Stomach smooth muscle (tissue), 2 donors: ENCODE results near the gene TRHDE.
"Not testable (repeated sequence)": the region's sequence is repeated elsewhere in the genome, so short reads cannot be mapped to it uniquely, and the experiment has no call there.

Source experiments
- H3K27ac ChIP-seq: one replicate; pipeline ENCODE4 v1.7.0; 2013; ENCODE audit warnings: mild to moderate bottlenecking, low read length, inconsistent platforms
- H3K27me3 ChIP-seq, 2 donors: one replicate each; pipeline ENCODE4 v1.7.0; 2013; ENCODE audit warnings: low read length in 2 of 2; ENCODE audit not compliant: insufficient read depth in 2 of 2, control insufficient read depth in 1 of 2
- H3K36me3 ChIP-seq, 2 donors: one replicate each; pipeline ENCODE4 v1.7.0; 2013; ENCODE audit warnings: low read length in 2 of 2; ENCODE audit not compliant: control insufficient read depth in 2 of 2, insufficient read depth in 2 of 2
- H3K4me1 ChIP-seq: one replicate; pipeline ENCODE4 v1.7.0; 2013; ENCODE audit warnings: low read length; ENCODE audit not compliant: control insufficient read depth, insufficient read depth
- H3K4me3 ChIP-seq, 2 donors: one replicate each; pipeline ENCODE4 v1.7.0; 2013; ENCODE audit warnings: low read length in 2 of 2
- H3K9ac ChIP-seq, 2 donors: one replicate each; pipeline ENCODE4 v1.7.0; 2013; ENCODE audit warnings: low read length in 2 of 2, mild to moderate bottlenecking in 1 of 2
- H3K9me3 ChIP-seq, 2 donors: one replicate each; pipeline ENCODE4 v1.7.0; 2013; ENCODE audit warnings: low read length in 2 of 2; ENCODE audit not compliant: control insufficient read depth in 2 of 2
- donor health status: healthy.
- donor health status: Pancreatic carcinoma.

Gene TRHDE

DNA sequence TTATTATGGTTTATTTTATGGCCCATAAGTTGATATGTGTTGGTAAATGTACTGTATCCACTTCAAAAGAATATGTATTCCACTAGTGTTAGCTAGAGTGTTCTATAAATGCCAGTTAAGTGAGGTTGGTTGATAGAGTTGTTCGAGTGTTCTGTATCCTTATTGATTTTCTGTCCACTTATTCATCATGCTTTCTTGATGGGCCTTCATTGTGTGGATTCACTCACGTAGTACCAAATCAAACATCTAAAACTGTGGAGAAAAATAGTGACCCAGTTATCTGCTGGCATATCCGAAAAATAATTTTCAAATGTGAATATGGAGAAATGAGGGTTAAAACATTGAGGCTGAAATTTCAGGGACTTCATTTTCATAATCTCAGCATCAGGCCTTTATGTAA lies 230.4 kb downstream of the TRHDE start:
- H3K9ac ChIP-seq = no peak overlapping the region
- no peaks in the 10 kb centered on the region for H3K27me3 ChIP-seq
- no peak overlapping the region for H3K4me3 ChIP-seq
- no peaks in the 10 kb centered on the region for H3K36me3 ChIP-seq
- H3K4me1 ChIP-seq = no peaks in the 10 kb centered on the region
- no peak overlapping the region for H3K27ac ChIP-seq
- no peaks in the 10 kb centered on the region for H3K9me3 ChIP-seq

DNA sequence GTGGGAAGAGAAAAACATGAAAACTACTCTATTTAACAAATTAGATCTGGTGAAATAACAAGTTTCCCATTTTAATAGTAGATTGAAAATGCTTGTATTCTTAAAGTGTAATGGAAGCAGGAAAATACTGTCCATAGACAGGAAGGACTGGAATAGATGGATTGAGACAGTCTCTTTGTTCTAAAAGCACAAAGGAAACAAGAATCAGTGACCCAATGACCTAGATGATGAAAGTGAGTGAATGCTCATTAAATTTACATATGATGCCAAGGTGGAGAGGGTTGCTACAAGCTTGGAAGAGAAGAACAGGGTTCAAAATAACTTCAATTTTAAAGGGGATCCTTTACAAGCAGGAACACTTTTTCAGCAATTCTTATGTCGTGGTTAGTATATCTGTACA lies 233.1 kb downstream of the TRHDE start:
- Histone ChIP-seq H3K4me1 (no peaks in the 10 kb centered on the region), H3K36me3 (no peaks in the 10 kb centered on the region), H3K9ac (no peak overlapping the region), H3K9me3 (no peaks in the 10 kb centered on the region), H3K4me3 (no peak overlapping the region), H3K27ac (no peak overlapping the region), H3K27me3 (no peaks in the 10 kb centered on the region)

DNA sequence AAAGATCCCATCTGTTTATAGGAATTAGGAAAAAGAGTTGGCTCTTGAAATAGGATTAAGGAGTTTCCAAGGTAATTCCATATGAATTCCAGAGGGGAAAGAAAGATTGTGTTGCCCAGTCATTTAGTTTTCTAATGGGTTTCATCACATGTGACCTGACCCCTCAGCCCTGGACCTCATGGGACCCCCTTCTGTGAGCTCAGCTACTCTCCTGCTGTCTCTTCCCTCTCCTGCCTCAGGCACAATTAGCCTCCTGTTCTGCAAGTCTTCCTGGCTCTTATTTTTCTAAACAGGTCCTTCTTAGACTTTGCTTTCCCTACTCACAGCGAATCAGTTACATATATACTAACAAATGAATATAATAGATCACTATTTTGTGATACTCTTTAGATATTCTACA lies 237.7 kb downstream of the TRHDE start:
- Histone ChIP-seq H3K27ac (no peak overlapping the region), H3K27me3 (no peaks in the 10 kb centered on the region), H3K4me1 (no peaks in the 10 kb centered on the region), H3K4me3 (no peak overlapping the region), H3K9ac (no peak overlapping the region), H3K9me3 (no peaks in the 10 kb centered on the region), H3K36me3 (no peaks in the 10 kb centered on the region)

DNA sequence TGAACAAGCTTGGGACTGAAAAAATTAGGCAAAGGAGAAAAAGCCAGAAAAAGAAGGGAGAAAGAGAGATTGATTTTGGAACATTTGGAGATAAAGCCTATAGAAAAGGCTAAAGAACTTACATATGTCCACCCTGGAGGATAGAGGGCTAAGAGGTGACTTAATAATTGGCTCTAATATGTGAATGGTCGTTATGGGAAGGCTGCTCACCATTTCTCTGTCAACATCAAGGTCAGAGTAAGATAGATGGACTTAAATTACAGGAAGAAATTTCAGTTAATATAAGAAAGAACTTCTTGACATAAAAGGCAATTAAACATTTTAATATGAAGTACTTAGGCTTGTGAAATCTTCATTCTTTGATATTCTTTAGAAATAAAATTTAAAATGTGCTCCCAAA lies 238.6 kb downstream of the TRHDE start:
- H3K36me3 ChIP-seq = no peaks in the 10 kb centered on the region
- no peaks in the 10 kb centered on the region for H3K4me1 ChIP-seq
- H3K9ac ChIP-seq = no peak overlapping the region
- no peak overlapping the region for H3K27ac ChIP-seq
- no peak overlapping the region for H3K4me3 ChIP-seq
- no peaks in the 10 kb centered on the region for H3K27me3 ChIP-seq
- no peaks in the 10 kb centered on the region for H3K9me3 ChIP-seq

DNA sequence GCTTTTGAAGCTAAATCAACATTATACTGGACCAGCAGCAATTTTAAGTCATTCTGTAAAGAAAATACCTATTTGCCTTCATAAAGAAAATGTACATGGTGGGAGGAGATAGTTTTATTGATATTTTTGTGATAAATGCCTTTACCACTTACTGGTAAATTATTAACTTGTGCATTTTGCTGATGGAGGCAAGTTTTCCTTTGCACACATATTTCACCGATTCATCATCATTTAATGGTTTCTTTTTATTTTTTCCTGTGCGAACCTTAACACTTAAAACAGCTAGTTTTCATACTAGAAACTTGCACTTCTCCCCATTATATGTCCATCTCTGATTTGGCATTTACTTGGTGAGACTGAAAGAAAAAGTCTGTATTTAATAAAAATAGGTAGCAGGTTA lies 239.3 kb downstream of the TRHDE start:
- H3K9me3 ChIP-seq = no peaks in the 10 kb centered on the region
- no peaks in the 10 kb centered on the region for H3K27me3 ChIP-seq
- no peak overlapping the region for H3K27ac ChIP-seq
- H3K4me1 ChIP-seq = no peaks in the 10 kb centered on the region
- no peak overlapping the region for H3K4me3 ChIP-seq
- H3K9ac ChIP-seq = no peak overlapping the region
- H3K36me3 ChIP-seq = no peaks in the 10 kb centered on the region

DNA sequence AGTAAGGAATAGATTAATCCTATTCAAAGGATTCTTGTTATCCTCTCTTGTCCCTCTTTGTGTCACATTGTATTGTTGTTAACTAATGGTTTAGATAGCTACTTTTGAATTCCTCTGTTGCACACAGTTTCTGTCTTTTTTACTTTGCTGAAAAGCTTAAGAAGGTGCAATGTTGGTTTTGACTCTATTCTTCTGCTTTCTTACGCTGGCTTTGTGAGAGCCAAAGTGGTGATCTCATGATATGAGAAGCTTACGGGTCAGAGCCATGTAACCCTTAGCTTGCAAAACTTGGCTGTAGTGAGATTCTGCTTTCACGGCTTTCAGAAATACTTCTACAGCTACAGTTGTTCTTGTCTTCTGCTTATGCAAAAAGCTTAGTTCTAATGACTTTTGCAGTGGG lies 239.7 kb downstream of the TRHDE start:
- Histone ChIP-seq H3K9me3 (no peaks in the 10 kb centered on the region), H3K27me3 (no peaks in the 10 kb centered on the region), H3K4me1 (no peaks in the 10 kb centered on the region), H3K27ac (no peak overlapping the region), H3K4me3 (no peak overlapping the region), H3K9ac (no peak overlapping the region), H3K36me3 (no peaks in the 10 kb centered on the region)

DNA sequence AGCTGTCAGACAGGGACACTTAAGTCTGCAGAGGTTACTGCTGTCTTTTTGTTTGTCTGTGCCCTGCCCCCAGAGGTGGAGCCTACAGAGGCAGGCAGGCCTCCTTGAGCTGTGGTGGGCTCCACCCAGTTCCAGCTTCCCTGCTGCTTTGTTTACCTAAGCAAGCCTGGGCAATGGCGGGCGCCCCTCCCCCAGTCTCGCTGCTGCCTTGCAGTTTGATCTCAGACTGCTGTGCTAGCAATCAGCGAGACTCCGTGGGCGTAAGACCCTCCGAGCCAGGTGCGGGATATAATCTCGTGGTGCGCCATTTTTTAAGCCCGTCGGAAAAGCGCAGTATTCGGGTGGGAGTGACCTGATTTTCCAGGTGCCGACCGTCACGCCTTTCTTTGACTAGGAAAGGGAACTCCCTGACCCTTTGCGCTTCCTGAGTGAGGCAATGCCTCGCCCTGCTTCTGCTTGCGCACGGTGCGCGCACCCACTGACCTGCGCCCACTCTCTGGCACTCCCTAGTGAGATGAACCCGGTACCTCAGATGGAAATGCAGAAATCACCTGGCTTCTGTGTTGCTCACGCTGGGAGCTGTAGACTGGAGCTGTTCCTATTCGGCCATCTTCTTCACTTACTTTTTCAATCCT lies 248.0 kb downstream of the TRHDE start:
- H3K27me3 ChIP-seq, H3K9ac ChIP-seq: not testable (repeated sequence)

DNA sequence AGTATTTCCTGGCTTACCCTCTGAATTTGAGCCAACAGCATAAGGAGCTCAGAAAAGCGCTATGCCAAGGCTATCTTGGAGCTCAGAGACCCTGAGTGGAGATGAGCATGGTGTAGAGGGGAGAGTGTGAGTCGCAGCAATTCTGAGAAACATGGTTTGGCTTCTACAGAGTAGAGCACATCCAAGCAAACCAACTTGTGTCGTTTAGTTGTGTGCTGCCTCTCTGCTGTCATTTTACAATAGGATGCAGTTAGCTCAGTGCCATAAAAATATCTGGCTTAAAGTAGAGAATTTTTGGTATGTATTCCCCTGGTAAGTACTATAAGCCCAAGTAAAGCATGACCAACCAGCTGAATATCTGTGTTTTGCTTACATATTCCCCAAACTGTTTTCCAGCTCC lies 249.2 kb downstream of the TRHDE start:
- Histone ChIP-seq H3K4me1 (no peaks in the 10 kb centered on the region), H3K27me3 (no peaks in the 10 kb centered on the region), H3K36me3 (no peaks in the 10 kb centered on the region), H3K4me3 (no peak overlapping the region), H3K9me3 (no peaks in the 10 kb centered on the region), H3K27ac (no peak overlapping the region), H3K9ac (no peak overlapping the region)

More for the DNA sequence above, 248.0 kb downstream of the TRHDE start:
- not testable (repeated sequence) for H3K4me1 ChIP-seq, H3K36me3 ChIP-seq, H3K27ac ChIP-seq, H3K9me3 ChIP-seq, H3K4me3 ChIP-seq

DNA sequence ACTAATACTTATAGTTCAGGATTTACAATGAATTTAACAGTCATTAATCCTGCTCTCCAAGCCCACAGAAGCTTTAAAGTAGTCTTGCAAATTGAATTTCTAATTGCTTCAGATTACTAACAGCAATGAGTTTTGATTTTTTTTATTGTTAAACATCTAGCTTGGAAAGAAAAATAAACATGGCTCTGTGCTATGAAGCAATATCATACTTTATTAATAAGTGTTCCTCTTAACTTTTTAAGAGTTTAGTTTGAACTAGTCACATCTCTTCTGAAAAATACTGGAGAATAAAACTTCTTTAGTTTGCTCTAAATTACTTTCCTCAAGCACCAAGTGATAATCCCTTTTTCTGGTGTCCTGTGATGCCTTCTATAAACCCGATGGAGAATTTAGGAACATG lies 250.2 kb downstream of the TRHDE start:
- Histone ChIP-seq H3K36me3 (no peaks in the 10 kb centered on the region), H3K9ac (no peak overlapping the region), H3K27me3 (no peaks in the 10 kb centered on the region), H3K9me3 (no peaks in the 10 kb centered on the region), H3K4me1 (no peaks in the 10 kb centered on the region), H3K27ac (no peak overlapping the region), H3K4me3 (no peak overlapping the region)

DNA sequence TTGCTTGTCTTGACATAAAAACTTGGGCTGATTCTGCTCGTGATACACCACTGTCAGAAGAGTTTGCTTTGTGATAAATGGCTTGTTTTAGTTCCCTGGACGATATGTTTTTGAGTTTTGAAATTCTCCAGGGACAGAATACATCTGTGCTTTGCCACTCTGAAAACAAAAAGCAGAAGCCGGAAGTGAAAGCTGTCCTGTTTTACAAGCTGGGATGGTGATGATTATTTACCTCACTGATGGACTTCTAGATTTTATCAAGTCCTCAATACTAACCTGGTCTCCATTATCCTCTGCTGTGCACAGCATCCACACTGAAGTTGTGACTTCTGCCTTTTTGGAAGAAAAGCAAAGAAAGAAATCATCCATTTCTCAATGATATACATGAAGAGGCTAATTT lies 251.6 kb downstream of the TRHDE start:
- H3K27ac ChIP-seq = no peak overlapping the region

DNA sequence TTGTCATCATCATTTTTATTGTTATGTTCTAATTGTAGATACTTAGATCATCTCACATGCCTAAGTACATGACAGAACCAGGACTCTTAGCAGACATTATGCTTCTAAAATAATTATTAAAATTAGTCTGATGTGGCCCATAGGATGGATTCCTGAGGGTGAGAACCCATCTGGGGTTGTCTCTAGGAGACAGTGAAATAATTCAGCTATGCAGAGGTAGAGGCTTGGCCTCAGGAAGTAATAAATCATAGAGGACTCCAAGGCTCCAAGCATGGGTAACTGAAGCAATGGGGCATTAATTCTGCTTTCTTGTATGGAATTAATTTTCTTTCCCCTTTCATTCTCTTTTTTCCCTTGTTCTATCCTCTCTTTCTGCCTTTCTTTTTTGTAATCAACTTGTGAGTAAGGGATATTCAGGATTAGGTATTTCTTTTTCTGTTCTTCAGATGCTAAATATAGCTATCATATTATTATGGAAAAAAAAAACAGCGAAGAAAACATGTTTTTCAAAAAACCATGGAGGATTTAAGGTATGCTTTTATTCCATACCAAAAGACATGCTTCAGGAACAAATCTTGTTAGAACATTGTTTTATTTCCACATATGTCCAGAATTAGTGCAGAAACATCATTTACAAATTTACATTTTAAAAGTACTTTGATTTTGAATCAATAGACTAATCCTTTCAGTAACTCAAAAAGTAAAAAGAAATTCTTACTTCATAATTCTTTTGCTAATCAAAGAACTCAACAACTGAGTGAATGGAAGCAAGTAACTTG lies 263.2 kb downstream of the TRHDE start:
- Histone ChIP-seq H3K9ac (no peak overlapping the region), H3K36me3 (no peaks in the 10 kb centered on the region), H3K9me3 (no peaks in the 10 kb centered on the region), H3K27ac (no peak overlapping the region), H3K4me1 (no peaks in the 10 kb centered on the region), H3K27me3 (no peaks in the 10 kb centered on the region), H3K4me3 (no peak overlapping the region)

More for the DNA sequence above, 251.6 kb downstream of the TRHDE start:
- Histone ChIP-seq H3K9me3 (no peaks in the 10 kb centered on the region), H3K4me3 (no peak overlapping the region), H3K4me1 (no peaks in the 10 kb centered on the region), H3K9ac (no peak overlapping the region), H3K27me3 (no peaks in the 10 kb centered on the region), H3K36me3 (no peaks in the 10 kb centered on the region)
